Activated effector memory CD4-positive, alpha-beta T cell treated with anti-CD3 and anti-CD28 coated beads, Interleukin-2, amount 50 U/mL, for 16 hours (primary cell): ENCODE data around the gene TSC22D3.
"Not testable (repeated sequence)": the region's sequence is repeated elsewhere in the genome, so short reads cannot be mapped to it uniquely, and the experiment has no call there.

ENCODE experiments used
- DNase-seq: peaks from one replicate; pipeline ENCODE4 v3.0.0-alpha.2; 2020

The TSC22D3 gene

DNA sequence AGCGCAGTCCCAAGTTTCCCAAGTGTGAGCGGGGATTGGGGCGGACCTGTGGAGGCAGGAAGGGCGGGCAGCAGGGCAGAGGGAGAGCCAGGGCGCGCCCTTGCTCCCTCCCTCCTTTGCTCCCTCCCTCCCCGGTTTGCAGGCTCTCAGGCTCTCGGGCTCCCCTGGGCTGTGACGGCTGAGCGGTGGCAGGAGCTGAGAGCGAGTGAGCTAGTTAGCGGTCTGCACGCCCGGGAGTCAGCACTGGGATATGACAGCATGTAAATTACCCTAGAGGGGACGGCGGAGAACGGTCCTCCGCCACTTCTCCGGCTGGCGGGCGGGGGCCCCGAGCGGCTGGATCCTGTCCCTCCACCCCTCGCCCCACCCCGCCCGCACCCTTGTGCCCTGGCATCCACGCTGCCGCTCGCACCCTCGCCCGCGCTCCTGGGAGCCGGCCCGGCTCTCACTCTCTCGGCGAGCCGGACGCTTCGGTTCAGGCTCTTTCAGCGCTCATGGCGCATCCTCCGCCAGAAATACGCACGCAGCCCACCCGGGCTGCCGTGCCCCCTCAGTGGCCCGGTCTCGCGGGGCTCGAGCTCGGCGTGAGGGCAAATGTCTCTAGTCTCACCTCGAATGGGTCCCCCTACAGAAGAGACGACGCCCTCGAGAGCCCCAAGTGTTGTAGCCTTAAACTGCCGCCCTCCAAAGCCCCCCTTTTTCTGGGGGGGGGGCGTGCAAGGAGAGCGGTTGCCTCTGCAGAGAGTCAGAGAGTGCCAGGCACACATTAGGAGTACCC, at the start of gene TSC22D3:
TSC22D3 (minus strand) TSS at position 54 of the 778 bp plus-strand sequence. CDS start 368 bp downstream, outside the sequence.
- DNase-seq = peak; percentile 82

DNA sequence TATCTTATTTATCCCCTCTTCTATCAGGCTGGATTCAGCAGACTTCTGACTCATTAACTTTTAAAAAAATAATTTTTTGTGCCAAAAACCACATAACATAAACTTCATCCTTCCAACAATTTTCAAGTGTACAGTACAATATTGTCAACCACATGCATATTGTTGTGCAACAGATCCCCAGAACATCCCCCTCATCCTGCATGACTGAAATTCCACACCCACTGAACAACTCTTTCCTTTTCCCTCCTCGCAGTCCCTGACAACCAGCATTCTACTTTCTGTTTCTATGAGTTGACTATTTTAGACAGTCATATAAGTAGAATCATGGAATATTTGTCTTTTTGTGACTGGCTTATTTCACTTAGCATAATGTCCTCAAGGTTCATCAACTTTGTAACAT, 47.9 kb upstream of the TSC22D3 start:
- no peak for DNase-seq

DNA sequence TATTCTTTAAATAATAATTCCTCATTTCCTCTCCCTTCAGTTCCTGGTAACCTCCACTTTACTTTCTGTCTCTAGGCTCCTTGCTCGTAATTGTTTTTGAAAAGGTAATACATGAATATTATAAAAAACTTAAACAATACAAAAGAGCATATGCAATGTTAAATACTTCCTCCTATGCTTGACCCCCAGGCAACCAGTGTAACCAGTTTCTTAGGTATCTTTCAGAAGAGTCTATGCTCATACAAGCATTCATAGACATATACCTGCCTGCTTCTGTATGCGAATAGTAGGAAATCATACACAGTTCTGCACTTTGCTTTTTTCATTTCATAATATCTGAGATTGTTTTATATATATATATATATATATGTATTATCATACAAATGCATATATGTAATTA, 47.5 kb upstream of the TSC22D3 start:
- DNase-seq = no peak

DNA sequence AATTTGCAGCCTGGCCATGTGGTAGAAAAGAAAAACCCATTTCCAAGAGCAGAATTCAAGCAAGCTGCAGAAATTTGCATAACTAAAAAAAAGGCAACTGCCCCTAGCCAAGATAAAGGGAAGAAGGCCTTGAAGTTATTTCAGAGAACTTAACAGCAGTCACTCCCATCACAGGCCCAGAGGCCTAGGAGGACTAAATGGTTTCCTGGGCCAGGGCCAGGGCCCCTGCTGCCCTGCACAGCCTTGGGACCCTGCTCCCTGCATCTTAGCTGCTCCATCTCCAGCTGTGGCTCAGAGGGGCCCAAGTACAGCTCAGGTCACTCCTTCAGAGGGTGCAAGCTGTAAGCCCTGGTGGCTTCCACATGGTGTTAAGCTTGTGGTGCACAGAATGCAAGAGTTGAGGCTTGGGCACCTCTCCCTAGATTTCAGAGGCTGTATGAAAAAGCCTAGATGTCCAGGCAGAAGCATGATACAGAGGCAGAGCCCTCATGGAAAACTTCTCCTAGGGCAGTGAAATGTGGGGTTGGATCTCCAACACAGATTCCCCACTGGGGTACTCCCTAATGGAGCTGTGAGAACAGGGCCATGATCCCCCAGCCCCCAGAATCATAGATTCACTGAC, 43.4 kb upstream of the TSC22D3 start:
- no peak for DNase-seq

DNA sequence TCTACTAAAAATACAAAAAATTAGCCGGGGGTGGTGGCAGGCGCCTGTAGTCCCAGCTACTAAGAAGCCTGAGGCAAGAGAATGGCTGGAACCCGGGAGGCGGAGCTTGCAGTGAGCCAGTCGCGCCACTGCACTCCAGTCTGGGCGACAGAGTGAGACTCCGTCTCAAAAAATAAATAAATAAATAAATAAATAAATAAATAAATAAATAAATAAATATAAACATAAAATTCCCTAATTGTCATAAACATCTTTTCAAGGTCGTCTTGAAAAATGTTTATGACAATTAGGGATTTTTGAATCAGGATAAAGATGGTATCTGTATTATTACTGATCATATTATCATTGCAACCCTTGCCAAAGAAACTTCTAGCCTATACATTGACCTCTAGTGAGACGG, 34.5 kb upstream of the TSC22D3 start:
- DNase-seq = not testable (repeated sequence)

DNA sequence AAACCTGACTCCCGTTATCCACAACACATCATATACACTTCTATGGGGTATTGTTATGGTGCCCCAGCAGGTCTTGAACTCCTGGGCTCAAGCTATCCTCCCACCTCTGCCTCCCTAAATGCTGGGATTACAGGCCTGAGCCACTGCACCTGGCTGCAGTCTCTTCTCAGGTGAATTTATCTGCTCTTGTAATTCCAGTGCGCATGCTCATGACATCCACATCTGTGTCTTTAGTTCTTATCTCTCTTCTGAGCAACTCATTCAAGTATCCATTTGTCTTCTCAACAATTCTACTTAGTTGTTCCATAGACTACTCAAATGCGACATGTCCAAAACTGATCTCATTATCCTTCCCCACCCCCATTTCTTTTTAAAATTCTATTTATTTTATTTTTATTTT, 29.6 kb upstream of the TSC22D3 start:
- DNase-seq = no peak

DNA sequence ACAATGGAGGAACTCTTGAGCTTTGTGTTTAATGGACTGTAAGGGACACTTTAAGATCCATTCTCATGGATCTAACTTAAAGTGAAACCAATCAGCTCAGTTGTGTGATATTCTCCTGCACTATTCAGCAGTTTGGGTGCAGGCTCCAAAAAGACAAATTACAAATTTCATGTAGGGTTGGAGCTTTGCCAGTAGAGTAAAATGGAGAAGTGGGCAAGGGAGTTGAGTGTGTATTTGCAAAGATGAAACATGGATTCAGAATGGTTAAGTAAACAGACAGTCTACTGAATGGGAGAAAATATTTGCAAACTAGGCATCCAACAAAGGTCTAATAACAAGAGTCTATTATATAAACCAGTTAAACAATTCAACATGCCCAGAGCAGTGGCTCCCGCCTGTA, 28.8 kb upstream of the TSC22D3 start:
- DNase-seq = no peak

DNA sequence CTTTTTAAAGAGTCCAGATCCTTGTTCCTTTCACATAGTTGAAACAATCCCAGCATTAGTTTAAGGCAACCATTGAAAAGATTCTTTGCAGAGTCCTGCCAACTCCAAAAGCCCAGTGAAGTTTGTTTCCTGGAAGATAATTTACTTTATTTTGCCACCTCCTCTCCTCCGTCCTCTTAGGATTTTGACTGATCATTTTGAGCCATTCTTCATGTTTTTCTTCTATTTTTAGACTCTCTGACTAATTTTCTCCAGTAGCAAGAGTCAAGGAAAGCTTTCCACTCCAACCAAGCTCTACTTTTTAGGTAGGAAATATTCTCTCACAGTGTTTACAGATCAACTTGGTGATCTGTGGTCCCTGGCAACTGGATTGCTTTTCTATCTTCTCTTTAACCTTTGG, 12.2 kb upstream of the TSC22D3 start:
- no peak for DNase-seq

DNA sequence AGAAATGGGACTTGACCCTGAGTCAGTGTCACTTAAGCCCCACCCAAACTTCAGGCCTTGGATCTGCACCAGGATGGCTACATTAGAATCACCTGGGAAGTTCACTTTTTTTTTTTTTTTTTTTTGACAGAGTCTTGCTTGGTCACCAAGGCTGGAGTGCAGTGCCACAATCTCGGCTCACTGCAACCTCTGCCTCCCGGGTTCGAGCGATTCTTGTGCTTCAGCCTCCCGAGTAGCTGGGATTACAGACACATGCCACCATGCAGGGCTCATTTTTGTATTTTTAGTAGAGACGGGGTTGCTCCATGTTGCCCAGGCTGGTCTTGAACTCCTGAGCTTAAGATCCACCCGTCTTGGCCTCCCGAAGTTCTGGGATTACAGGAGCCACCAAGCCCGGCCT, 4.9 kb upstream of the TSC22D3 start:
- DNase-seq = no peak

DNA sequence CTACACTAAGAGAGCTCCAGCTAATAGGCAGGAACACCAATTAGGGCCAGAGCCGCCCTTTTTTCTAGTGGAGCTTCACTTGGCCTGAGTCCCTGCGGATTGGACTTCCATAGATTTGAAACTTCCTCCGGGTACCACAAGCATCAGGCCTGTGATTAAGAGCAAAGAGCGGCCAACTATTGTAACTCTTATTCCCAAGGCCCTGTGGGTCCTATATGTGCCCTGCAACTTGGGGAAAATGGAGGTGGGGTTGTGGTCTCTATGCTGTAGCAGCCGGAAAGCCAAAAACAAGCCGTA, 1.9 kb upstream of the TSC22D3 start, which contains the start of gene NCBP2L:
NCBP2L (plus strand) TSS at position 198 of the 297 bp plus-strand sequence. CDS start 16,488 bp downstream, outside the sequence.
- DNase-seq = no peak

DNA sequence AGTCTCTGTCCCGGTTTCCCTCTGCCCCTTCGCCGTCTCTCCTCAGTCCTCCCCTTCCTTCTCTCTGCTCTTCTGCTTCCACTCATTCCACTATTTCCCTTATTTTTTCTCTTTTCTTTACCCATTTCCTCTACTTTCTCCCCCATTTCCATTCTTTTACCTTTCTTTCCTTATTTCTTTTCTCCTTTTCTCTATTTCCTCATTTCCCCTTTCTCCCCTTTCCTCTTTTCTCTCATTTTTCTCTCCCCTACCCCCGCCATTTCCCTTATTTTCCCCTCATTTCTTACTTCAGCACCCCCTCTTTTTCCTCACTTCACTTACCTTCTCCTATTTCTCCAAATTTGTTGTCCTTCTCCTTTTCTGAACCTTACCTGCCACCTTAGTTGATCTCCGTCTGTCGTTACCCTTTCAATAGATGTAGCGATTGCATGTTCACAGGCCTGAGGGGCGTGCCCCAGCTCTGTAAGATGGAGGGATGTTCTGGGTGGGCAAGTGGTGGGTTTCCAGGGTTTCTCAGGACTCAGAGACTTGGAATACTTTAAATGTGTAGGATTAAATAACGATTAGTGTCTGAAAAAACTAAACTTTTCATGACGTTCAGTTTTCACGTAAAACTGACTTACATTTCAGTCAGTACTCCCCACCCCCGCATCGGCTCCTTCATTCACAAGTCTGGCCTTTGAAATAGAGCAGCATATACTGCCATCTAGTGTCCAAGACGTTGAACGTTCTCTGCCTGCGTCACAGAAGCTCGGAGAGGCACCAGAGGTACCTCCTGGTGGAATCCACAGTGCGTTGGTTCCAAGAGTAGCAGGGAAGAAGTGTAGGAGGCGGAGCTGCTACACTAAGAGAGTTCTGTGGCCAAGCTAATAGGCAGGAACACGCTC, 1.3 kb upstream of the TSC22D3 start:
- DNase-seq = peak; percentile 87

DNA sequence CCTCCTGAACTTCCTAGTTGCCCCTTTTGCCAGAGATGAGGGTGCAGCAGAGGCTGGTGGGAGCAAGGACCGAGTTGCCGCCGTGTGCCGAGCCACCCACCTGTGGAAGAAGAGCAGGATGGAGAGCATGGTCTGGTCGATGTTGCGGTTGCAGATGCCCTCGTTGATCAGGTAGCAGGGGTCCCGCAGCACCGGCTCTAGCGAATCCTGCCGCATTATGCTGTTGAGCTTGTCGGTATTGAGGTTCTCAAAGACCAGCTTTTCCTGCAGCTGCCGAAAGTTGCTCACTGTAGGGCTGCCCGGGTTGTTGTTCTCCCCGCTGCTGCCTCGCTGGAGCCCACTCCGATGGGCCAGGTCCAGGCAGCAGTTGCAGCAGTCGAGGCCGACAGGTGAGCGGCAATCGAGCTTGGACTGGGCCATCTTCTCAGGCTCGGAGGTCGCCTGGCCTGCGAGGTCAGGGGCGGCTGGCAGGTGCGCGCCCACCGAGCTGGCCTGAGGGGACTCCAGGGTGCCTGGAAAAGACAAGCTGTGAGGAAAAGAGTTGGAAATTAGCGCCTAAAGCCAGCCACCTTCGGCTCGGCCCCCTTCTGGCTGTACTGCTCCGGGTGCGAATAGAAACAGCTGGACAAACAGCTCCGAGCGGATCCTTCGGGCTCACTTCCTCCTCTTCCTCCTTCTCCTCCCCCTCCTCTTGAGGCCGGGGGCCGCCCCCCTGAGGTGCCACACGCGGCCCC, 420 bp downstream of the TSC22D3 start:
- DNase-seq = no peak

DNA sequence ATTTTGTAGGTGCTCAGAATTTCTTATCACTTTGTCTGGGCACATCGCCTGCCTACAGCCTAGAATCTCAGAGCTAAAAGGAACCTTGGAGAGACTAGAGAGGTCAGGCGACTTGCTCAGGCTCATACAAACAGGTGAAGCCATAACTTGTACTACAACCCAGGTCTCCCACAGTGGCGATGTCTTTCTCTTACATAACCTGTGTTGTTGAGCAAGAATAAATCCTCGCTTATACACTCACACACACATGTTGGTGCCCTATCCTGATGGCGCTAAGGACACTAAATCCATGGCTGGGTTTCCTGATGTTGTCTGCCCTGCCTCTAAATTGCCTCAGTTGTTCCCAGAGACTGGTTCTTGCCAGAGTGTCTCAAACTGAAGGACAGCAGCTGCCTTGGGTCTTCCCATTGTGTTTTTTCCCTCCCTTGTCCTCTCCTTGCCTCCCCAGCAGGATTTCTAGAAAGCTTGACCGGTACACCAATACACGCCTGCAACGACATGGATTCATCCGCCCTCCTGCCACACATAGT, 1.6 kb downstream of the TSC22D3 start:
- no peak for DNase-seq

DNA sequence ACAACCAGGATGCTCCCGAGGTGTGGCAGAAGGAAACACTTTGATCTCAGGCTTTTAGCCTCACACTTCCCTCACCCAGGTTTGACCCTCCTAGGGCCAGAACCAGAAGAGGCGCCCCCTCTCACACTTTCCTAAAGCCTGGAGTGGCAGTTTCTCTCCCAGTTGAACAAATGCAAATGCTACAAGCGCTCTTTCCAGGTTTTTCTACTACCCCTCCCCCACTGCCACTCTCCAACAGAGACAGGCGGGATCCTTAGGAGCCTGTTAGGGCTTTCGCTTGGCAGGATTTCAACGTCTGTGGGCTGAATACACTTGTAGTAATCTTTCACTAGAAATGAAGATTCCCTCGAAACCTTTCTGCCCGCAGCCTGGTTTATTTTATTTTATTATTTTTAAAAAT, 2.4 kb downstream of the TSC22D3 start:
- DNase-seq = no peak

DNA sequence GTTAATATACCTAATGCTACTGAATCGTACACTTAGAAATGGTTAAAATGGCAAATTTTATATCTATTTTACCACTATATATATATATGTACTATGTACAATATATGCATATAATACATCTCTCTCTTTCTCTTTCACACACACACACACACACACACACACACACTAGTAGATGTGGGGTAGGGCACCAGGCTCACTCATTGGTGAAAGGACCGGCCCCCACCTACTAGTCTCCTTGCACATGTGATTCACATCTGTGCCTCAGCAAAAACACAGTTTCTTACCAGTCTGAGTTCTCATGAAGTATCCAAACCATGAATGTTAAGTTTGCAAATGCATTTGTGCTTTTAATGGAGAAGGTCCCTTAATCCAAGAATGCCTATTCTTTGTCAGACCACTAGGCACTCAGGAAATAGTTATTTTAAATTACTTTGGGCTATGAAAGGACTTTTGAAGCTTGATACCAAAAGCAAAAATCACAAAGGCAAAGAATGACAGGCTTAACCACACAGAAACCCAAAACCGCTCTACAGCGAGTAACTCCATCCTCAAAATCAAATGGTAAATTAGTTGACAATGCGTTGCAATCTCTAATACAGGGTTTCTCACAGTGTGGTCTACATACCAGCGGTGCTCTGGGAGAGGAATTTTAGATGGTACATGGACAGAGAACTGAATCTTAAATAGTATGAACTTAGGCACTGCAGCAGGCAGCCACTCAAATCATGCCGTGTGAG, 5.8 kb downstream of the TSC22D3 start:
- DNase-seq = no peak

DNA sequence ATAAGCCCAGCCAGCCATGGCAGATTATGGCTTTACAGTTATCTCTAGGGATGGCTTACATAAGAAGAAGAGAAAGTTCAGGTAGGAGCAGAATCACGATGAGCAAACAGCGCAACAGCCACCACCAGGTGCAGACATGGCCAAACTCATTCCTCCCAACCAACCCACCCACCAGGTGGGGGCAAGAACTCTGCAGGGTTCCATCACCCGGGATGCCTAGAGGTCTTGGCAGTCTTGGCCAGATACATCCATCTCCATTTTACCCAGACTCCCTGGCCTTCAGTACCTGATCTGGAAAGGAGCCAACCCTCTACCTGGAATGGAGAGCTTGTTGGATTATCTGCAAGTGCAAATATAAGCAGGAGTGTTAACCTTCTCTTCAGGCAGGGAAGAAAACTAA, 7.5 kb downstream of the TSC22D3 start:
- DNase-seq = no peak

DNA sequence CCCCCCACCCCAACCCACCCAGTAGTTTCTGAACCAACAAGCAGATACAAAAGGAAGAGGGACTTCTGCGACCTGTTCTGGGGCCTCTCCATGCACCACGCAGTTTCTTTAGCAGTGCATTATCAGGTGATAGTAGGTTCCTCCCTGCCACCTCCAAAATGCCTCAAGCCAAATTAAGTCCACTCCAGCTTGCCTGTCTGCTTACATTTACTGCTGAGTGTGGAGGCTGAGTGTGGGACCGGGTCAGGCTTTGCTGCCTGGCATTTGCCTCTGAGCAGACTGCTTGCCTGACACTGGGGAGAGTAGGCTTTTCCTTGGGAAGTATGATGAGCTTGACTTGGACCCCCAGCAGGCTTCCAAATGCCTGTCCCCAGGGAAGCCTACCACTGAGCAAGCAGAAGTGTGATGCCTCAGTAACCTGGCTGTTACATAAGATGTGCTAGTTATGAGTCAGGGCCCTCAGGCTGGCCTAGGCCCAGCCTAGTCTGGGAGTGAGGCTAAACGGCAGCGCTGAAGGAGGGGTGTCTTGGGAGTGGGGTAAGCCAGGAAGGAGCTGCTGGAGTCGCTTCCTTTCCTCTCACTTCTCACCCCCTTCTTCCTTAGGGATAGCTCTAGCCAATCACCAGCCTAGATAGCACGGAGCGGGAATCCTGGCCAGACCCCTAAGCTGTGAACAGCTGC, 9.0 kb downstream of the TSC22D3 start:
- no peak for DNase-seq

DNA sequence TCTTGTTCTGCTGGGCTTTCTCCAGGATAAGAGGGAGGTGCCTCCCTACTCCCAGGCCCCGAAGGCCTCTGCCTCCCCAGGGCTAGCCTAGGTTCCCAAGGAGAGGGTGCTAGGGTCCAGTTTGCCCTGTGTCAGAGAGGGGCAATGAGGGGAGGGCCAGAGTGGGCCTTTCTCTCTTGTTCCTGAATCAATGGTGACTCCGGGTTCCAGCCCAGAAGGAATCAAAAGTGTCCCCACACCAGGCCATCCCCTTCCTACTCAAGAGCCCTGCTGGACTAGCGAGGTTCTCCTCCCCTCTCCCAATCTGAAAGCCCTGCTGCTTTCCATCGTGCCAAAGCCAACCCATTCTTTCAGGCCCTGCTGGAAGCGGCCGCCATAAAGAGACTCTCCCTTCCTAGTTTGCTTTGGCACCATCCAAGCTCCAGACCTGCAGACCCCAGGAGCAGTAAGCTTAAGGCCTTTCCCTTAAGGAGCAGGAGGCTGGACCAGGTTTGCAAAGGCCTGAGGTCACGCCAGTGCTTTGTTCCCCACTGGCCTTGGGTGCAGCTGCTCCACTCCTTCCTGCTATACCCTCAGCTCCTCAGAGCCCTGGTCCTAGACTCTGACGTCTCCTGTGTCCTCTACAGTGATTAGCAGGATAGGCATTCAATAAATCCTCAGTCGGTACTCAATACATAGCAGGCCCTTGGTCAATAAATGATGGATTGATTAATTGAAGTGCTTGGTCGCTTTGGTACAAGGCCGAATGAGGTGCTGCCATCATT, 10.6 kb downstream of the TSC22D3 start:
- DNase-seq = no peak

DNA sequence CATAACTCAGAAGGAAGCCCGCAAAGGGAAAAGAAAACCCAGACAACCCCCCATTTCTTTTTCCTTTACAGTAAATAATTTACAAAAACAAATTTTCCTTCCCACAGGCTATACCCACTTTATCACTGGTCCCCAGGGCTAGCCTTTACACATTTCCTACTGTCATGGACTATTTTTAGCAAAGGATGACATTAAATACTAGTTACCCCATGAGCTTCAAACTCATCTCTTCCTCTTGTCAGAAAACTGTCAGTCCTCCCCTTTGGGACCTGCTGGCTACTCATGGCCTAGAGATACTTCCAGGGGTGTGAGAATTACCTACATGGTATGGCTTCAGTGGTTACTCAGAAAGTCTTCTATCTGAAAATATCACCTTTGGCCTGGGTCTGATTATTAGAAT, 11.9 kb downstream of the TSC22D3 start:
- no peak for DNase-seq

DNA sequence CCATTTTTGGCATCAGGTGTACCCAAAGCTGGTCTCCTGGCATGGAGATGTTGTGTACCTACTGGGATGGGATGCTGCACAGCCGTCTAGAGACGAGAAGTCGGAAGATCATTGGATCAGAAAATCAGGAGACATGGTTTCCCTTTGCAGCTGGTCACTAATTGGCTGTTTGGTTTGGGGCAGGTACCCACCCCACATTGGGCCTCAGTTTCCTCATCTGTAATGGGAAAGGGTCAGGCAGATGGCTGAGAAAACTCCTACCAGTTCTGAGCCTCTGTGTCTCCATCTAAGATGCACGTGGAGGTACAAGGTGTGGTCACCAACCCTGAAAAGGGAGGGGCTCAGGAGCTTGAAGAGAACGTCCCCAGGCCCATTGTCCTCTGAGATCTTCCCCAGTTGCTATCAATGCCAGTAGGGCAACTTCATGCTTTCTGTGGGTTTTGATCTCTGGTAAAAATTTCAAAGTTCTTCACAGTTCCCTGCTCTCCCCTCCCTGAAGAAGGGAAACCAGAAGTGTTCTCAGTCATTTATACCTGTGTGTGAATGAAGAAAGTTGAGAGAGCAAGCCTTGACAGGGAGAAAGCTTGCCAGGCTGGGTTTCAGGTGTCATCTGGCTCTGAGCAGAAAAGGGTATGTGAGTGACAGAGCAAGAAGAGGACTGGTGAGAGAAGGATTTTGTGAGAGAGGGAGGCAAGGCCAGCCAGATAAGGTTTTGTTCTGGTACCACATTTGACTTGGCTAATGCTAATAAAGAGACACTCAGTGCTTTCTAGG, 15.1 kb downstream of the TSC22D3 start:
- DNase-seq = no peak
